Measurements from ENCODE around the gene LRFN4.

Gene LRFN4

GRCh38 chr11:66858939-66859685 lies 2.2 kb downstream of the LRFN4 start:
- no peak for TF ChIP-seq CTCF (IDR thresholded peaks at IDR 0.05; ENCODE audit: low read depth, low read length, missing control alignments)
- in situ Hi-C loops (cut with HindIII; ENCODE audit: low sequenced_read_pairs), result no loop called here
- H3K4me3 ChIP-seq (ENCODE audit: low read depth, low read length), result no peak overlapping the region
- DNase-seq (ENCODE audit: low read depth), result no peak

GRCh38 chr11:66859686-66860448 lies 3.0 kb downstream of the LRFN4 start:
- TF ChIP-seq CTCF (IDR thresholded peaks at IDR 0.05; ENCODE audit: low read depth, low read length, missing control alignments), result no peak
- no peak overlapping the region for H3K4me3 ChIP-seq (ENCODE audit: low read depth, low read length)
- no peak for DNase-seq (ENCODE audit: low read depth)
- in situ Hi-C loops (cut with HindIII; ENCODE audit: low sequenced_read_pairs), result no loop called here

GRCh38 chr11:66860449-66860831 lies 3.6 kb downstream of the LRFN4 start:
- no peak overlapping the region for H3K4me3 ChIP-seq (ENCODE audit: low read depth, low read length)
- no peak for DNase-seq (ENCODE audit: low read depth)
- TF ChIP-seq CTCF (IDR thresholded peaks at IDR 0.05; ENCODE audit: low read depth, low read length, missing control alignments), result no peak
- in situ Hi-C loops (cut with HindIII; ENCODE audit: low sequenced_read_pairs), result no loop called here

- no peak overlapping the region for H3K4me3 ChIP-seq (ENCODE audit: low read depth, low read length)
- DNase-seq (ENCODE audit: low read depth), result no peak
- in situ Hi-C loops (cut with HindIII; ENCODE audit: low sequenced_read_pairs), result no loop called here
- no peak for TF ChIP-seq CTCF (IDR thresholded peaks at IDR 0.05; ENCODE audit: low read depth, low read length, missing control alignments)
Observed at GRCh38 chr11:66861038-66861773, 4.3 kb downstream of the LRFN4 start.

GRCh38 chr11:66861774-66862558 lies 5.1 kb downstream of the LRFN4 start:
- in situ Hi-C loops (cut with HindIII; ENCODE audit: low sequenced_read_pairs), result no loop called here
- no peak for TF ChIP-seq CTCF (IDR thresholded peaks at IDR 0.05; ENCODE audit: low read depth, low read length, missing control alignments)
- no peak for DNase-seq (ENCODE audit: low read depth)
- no peak overlapping the region for H3K4me3 ChIP-seq (ENCODE audit: low read depth, low read length)

- in situ Hi-C loops (cut with HindIII; ENCODE audit: low sequenced_read_pairs), result no loop called here
- DNase-seq (ENCODE audit: low read depth), result no peak
- H3K4me3 ChIP-seq (ENCODE audit: low read depth, low read length), result no peak overlapping the region
- TF ChIP-seq CTCF (IDR thresholded peaks at IDR 0.05; ENCODE audit: low read depth, low read length, missing control alignments), result no peak
Observed at GRCh38 chr11:66862559-66863037, 5.7 kb downstream of the LRFN4 start.
